WTC11 (cell line): ENCODE measurements around the gene STXBP3. TPM values are rescaled to one million over a fixed set of nuclear protein-coding genes. Genes with fewer than 3 reads are reported as not detected.

Source experiments
- ATAC-seq: fragments of 200-7000 bp; cut with Tn5 transposase; 2 replicates; pipeline ENCODE4 v1.10.0; 2021; ENCODE audit warnings: mild to moderate bottlenecking, moderate library complexity
- CTCF ChIA-PET: fragments of 300-600 bp; sonication (Branson Sonifier 250); formaldehyde crosslinking; loops from one replicate; lab custom pipeline; 2021; ENCODE audit warnings: antibody characterized with exemption; lab: Charles Lee
- POLR2A ChIA-PET: fragments of 350-600 bp; sonication (Branson Sonifier 250); formaldehyde crosslinking; loops from one replicate; lab custom pipeline; 2021; ENCODE audit warnings: antibody characterized with exemption; lab: Charles Lee
- DNase-seq: peaks from one replicate; pipeline ENCODE4 v3.0.0; 2021; ENCODE audit warnings: low spot score
- H3K27ac Mint-ChIP-seq: 2 replicates; pipeline ENCODE4 v1.8.0; 2021; ENCODE audit warnings: mixed read lengths
- H3K27me3 Mint-ChIP-seq: 2 replicates; pipeline ENCODE4 v1.8.0; 2021; ENCODE audit warnings: low read depth, mild to moderate bottlenecking, moderate library complexity, mixed read lengths
- H3K36me3 Mint-ChIP-seq: 2 replicates; pipeline ENCODE4 v1.8.0; 2021; ENCODE audit warnings: mixed read lengths
- H3K4me1 Mint-ChIP-seq: 2 replicates; pipeline ENCODE4 v1.8.0; 2022; ENCODE audit warnings: mixed read lengths
- H3K4me3 Mint-ChIP-seq: 2 replicates; pipeline ENCODE4 v1.8.0; 2021; ENCODE audit warnings: mild to moderate bottlenecking, moderate library complexity, mixed read lengths
- H3K9me3 Mint-ChIP-seq: 2 replicates; pipeline ENCODE4 v1.8.0; 2021; ENCODE audit warnings: mixed read lengths
- EMX1 ChIP-seq: fragments of 250-450 bp; sonication (Bioruptor Pico); IDR thresholded peaks from 2 replicates; pipeline ENCODE4 v1.8.0; 2021; ENCODE audit warnings: mild to moderate bottlenecking
- ETV6 ChIP-seq: sonication (generic); formaldehyde crosslinking; IDR thresholded peaks from 2 replicates; pipeline ENCODE4 v1.8.1; 2022; ENCODE audit warnings: mild to moderate bottlenecking, missing genetic modification reagents
- NFE2L1 ChIP-seq: sonication (generic); formaldehyde crosslinking; IDR thresholded peaks from 2 replicates; pipeline ENCODE4 v1.8.1; 2023; ENCODE audit warnings: missing genetic modification reagents
- PRRX2 ChIP-seq: fragments of 250-450 bp; sonication (Bioruptor Pico); IDR thresholded peaks from 2 replicates; pipeline ENCODE4 v1.8.0; 2021; ENCODE audit warnings: mild to moderate bottlenecking
- RORB ChIP-seq: fragments of 250-450 bp; sonication (Bioruptor Pico); IDR thresholded peaks from 2 replicates; pipeline ENCODE4 v1.9.0; 2021; ENCODE audit warnings: mild to moderate bottlenecking
- TEAD4 ChIP-seq: sonication (generic); formaldehyde crosslinking; IDR thresholded peaks from 2 replicates; pipeline ENCODE4 v1.8.0; 2022; ENCODE audit warnings: mild to moderate bottlenecking, missing genetic modification reagents
- ZNF121 ChIP-seq: sonication (generic); formaldehyde crosslinking; IDR thresholded peaks from 2 replicates; pipeline ENCODE4 v1.8.0; 2023; ENCODE audit warnings: missing genetic modification reagents
- ZNF416 ChIP-seq: fragments of 250-450 bp; sonication (Bioruptor Pico); IDR thresholded peaks from 2 replicates; pipeline ENCODE4 v1.9.0; 2021; ENCODE audit warnings: mild to moderate bottlenecking, inconsistent platforms
- ZNF671 ChIP-seq: fragments of 250-450 bp; sonication (Bioruptor Pico); IDR thresholded peaks from 2 replicates; pipeline ENCODE4 v1.8.0; 2021; ENCODE audit warnings: mild to moderate bottlenecking
- total RNA-seq: library from RNA; stranded (reverse); gene quantifications from 3 replicates; pipeline ENCODE4 v1.2.3, GENCODE V29; 2021
- TF ChIP-seq, protein P1 (sequence below): sonication (generic); formaldehyde crosslinking; IDR thresholded peaks from 2 replicates; pipeline ENCODE4 v1.8.0; 2023; ENCODE audit warnings: mild to moderate bottlenecking, missing genetic modification reagents
- TF ChIP-seq, protein P2 (sequence below): sonication (generic); formaldehyde crosslinking; IDR thresholded peaks from 2 replicates; pipeline ENCODE4 v1.8.1; 2023; ENCODE audit warnings: mild to moderate bottlenecking, missing genetic modification reagents, moderate library complexity
- TF ChIP-seq, protein P3 (sequence below): sonication (generic); formaldehyde crosslinking; IDR thresholded peaks from 2 replicates; pipeline ENCODE4 v1.8.1; 2023; ENCODE audit warnings: mild to moderate bottlenecking, missing genetic modification reagents, borderline replicate concordance
- TF ChIP-seq, protein P4 (sequence below): fragments of 250-450 bp; sonication (Bioruptor Pico); IDR thresholded peaks from 2 replicates; pipeline ENCODE4 v1.9.0; 2021; ENCODE audit warnings: mild to moderate bottlenecking
- TF ChIP-seq, protein P5 (sequence below): fragments of 250-450 bp; sonication (Bioruptor Pico); IDR thresholded peaks from 2 replicates; pipeline ENCODE4 v1.9.0; 2021; ENCODE audit warnings: mild to moderate bottlenecking
- TF ChIP-seq, protein P6 (sequence below): sonication (generic); formaldehyde crosslinking; IDR thresholded peaks from 2 replicates; pipeline ENCODE4 v1.8.1; 2022; ENCODE audit warnings: low read depth, mild to moderate bottlenecking, moderate library complexity, missing genetic modification reagents, borderline replicate concordance

STXBP3 gene
- total RNA-seq, 1 experiment from 2014 or later, result 26.1 TPM

DNA sequence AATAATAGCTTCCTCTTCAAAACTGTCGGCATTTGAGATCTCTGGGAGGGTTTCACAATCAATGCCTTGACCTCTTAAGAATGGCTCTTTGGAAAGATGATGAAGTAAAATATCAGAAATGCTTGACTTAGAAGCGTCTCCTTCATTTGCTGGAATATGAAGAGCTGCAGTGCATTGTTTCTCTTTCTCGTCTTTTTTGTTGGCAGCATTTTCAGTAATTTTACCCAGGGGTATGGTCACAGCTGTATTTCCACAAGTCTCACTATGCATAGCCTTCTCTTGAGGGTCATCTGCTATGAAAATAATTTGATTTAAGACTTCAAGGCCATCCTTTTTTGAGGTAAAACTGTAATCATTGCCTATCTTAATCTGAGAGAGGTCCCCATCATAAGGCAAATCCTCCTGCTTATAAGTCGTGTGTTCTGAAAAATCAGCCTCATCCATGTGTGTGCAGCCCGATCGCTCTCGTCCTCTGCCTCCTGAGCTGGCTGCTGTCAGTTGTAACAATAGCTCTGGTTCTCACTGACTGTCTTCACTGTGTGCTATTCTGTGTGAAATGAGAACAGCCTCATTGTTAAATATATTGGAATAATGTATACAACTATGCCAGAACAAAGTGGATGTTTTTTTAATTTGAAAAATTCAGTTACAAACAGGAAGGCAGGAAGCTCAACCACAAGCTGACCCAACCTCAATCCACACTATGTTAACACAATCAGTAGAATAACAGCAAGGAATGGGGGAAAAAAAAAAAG is 105.9 kb downstream of the STXBP3 start (continued):
- TF ChIP-seq, protein P1, sequence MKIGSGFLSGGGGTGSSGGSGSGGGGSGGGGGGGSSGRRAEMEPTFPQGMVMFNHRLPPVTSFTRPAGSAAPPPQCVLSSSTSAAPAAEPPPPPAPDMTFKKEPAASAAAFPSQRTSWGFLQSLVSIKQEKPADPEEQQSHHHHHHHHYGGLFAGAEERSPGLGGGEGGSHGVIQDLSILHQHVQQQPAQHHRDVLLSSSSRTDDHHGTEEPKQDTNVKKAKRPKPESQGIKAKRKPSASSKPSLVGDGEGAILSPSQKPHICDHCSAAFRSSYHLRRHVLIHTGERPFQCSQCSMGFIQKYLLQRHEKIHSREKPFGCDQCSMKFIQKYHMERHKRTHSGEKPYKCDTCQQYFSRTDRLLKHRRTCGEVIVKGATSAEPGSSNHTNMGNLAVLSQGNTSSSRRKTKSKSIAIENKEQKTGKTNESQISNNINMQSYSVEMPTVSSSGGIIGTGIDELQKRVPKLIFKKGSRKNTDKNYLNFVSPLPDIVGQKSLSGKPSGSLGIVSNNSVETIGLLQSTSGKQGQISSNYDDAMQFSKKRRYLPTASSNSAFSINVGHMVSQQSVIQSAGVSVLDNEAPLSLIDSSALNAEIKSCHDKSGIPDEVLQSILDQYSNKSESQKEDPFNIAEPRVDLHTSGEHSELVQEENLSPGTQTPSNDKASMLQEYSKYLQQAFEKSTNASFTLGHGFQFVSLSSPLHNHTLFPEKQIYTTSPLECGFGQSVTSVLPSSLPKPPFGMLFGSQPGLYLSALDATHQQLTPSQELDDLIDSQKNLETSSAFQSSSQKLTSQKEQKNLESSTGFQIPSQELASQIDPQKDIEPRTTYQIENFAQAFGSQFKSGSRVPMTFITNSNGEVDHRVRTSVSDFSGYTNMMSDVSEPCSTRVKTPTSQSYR (CRISPR knock-in tag), result no peak

DNA sequence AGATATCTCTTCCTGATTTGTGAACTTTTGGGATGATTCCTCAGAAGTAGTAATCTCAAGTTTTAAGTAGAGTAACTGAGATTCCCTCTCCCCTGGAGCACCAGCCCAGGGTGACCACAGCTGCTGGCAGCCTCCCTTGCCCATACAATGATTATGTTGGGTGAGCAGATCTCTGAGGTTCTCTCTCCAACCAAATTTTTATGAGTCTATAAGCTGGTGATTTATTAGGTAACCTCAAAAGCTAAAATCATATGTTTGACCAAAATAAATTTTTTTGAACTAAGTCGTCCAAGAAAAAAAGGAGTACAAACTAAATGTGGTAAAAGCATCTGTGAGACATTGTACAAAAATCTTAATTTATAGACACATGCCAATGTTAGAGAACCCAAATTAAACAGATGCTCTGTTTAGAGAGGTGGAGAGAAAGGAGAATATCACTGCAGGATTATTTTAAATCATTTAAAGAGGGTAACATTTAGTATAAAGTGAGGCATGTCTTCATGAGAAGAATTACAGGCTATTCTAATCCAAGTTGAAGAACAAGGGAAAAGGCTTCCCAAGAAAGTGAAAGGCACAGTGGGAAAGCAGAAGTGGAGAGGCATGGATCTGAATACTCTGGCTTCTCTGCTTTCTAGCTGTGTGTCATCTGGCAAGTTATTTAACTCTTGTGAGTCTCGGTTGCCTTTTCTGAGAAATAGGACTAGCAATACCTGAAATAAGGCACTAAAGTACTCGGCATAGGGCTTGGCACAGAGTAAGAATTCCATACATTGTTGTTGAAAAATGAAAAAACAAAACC is 107.9 kb downstream of the STXBP3 start:
- ATAC-seq, result no peak
- no peaks in the 10 kb centered on the region for H3K9me3 Mint-ChIP-seq
- no peaks in the 10 kb centered on the region for H3K36me3 Mint-ChIP-seq
- TF ChIP-seq NFE2L1 (CRISPR knock-in tag) (no peak), TEAD4 (CRISPR knock-in tag) (no peak), ETV6 (CRISPR knock-in tag) (no peak), ZNF121 (CRISPR knock-in tag) (no peak), RORB (CRISPR knock-in tag) (no peak), ZNF416 (no peak), PRRX2 (CRISPR knock-in tag) (no peak)
- TF ChIP-seq, protein P2, sequence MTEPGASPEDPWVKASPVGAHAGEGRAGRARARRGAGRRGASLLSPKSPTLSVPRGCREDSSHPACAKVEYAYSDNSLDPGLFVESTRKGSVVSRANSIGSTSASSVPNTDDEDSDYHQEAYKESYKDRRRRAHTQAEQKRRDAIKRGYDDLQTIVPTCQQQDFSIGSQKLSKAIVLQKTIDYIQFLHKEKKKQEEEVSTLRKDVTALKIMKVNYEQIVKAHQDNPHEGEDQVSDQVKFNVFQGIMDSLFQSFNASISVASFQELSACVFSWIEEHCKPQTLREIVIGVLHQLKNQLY (CRISPR knock-in tag), result no peak
- TF ChIP-seq, protein P3, sequence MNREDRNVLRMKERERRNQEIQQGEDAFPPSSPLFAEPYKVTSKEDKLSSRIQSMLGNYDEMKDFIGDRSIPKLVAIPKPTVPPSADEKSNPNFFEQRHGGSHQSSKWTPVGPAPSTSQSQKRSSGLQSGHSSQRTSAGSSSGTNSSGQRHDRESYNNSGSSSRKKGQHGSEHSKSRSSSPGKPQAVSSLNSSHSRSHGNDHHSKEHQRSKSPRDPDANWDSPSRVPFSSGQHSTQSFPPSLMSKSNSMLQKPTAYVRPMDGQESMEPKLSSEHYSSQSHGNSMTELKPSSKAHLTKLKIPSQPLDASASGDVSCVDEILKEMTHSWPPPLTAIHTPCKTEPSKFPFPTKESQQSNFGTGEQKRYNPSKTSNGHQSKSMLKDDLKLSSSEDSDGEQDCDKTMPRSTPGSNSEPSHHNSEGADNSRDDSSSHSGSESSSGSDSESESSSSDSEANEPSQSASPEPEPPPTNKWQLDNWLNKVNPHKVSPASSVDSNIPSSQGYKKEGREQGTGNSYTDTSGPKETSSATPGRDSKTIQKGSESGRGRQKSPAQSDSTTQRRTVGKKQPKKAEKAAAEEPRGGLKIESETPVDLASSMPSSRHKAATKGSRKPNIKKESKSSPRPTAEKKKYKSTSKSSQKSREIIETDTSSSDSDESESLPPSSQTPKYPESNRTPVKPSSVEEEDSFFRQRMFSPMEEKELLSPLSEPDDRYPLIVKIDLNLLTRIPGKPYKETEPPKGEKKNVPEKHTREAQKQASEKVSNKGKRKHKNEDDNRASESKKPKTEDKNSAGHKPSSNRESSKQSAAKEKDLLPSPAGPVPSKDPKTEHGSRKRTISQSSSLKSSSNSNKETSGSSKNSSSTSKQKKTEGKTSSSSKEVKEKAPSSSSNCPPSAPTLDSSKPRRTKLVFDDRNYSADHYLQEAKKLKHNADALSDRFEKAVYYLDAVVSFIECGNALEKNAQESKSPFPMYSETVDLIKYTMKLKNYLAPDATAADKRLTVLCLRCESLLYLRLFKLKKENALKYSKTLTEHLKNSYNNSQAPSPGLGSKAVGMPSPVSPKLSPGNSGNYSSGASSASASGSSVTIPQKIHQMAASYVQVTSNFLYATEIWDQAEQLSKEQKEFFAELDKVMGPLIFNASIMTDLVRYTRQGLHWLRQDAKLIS (CRISPR knock-in tag), result no peak
- TF ChIP-seq, protein P4, sequence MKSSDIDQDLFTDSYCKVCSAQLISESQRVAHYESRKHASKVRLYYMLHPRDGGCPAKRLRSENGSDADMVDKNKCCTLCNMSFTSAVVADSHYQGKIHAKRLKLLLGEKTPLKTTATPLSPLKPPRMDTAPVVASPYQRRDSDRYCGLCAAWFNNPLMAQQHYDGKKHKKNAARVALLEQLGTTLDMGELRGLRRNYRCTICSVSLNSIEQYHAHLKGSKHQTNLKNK (CRISPR knock-in tag), result no peak
- TF ChIP-seq, all 79 proteins: peak for 0
- H3K4me3 Mint-ChIP-seq, result no peak overlapping the region
- CTCF ChIA-PET, result interaction anchor here (0.5 kb wide), 1 partner anchor 100 kb away, joined by 4 read pairs; no protein-coding TSS in a partner anchor
- H3K4me1 Mint-ChIP-seq, result no peaks in the 10 kb centered on the region
- no peaks in the 10 kb centered on the region for H3K27me3 Mint-ChIP-seq
- POLR2A ChIA-PET, result no interaction called here
- DNase-seq, result no peak
- H3K27ac Mint-ChIP-seq, result no peak overlapping the region

DNA sequence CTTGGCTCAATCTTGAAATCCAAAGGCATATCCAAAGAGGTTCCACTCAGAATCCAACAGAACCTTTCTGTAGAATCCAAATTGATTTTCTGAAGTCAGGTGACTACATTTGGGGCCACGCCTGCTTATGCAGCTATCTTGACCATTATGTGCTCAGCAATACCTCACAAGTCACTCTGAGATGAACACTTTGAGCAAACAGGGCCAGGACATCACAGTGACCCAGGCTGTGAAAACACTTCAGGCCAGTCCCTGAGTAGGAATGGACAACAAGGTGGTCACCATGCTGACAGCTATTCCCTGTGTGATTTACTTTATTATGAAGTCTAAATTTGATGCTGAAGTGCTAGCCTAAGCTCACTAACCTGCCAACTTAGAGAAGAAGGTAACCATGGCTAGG is 110.5 kb downstream of the STXBP3 start, which contains the start of gene AKNAD1:
Gene AKNAD1 (minus strand): TSS at position 101 of the 400 bp plus-strand sequence. CDS start 4,430 bp downstream, outside the sequence.
- no peaks in the 10 kb centered on the region for H3K4me1 Mint-ChIP-seq
- no peak within 1 kb of the TSS for H3K4me3 Mint-ChIP-seq
- POLR2A ChIA-PET, result no interaction called here
- H3K27me3 Mint-ChIP-seq, result no peaks in the 10 kb centered on the region
- no peak for DNase-seq
- ATAC-seq, result no peak
- CTCF ChIA-PET, result no interaction called here
- no peaks in the 10 kb centered on the region for H3K9me3 Mint-ChIP-seq
- no peak within 1 kb of the TSS for H3K27ac Mint-ChIP-seq
- H3K36me3 Mint-ChIP-seq, result no peaks in the 10 kb centered on the region
- TF ChIP-seq ZNF671 (no peak), EMX1 (no peak)
- TF ChIP-seq, protein P5, sequence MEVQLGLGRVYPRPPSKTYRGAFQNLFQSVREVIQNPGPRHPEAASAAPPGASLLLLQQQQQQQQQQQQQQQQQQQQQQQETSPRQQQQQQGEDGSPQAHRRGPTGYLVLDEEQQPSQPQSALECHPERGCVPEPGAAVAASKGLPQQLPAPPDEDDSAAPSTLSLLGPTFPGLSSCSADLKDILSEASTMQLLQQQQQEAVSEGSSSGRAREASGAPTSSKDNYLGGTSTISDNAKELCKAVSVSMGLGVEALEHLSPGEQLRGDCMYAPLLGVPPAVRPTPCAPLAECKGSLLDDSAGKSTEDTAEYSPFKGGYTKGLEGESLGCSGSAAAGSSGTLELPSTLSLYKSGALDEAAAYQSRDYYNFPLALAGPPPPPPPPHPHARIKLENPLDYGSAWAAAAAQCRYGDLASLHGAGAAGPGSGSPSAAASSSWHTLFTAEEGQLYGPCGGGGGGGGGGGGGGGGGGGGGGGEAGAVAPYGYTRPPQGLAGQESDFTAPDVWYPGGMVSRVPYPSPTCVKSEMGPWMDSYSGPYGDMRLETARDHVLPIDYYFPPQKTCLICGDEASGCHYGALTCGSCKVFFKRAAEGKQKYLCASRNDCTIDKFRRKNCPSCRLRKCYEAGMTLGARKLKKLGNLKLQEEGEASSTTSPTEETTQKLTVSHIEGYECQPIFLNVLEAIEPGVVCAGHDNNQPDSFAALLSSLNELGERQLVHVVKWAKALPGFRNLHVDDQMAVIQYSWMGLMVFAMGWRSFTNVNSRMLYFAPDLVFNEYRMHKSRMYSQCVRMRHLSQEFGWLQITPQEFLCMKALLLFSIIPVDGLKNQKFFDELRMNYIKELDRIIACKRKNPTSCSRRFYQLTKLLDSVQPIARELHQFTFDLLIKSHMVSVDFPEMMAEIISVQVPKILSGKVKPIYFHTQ (CRISPR knock-in tag), result no peak
- TF ChIP-seq, protein P6, sequence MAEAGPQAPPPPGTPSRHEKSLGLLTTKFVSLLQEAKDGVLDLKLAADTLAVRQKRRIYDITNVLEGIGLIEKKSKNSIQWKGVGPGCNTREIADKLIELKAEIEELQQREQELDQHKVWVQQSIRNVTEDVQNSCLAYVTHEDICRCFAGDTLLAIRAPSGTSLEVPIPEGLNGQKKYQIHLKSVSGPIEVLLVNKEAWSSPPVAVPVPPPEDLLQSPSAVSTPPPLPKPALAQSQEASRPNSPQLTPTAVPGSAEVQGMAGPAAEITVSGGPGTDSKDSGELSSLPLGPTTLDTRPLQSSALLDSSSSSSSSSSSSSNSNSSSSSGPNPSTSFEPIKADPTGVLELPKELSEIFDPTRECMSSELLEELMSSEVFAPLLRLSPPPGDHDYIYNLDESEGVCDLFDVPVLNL (CRISPR knock-in tag), result no peak
- TF ChIP-seq, protein P3 (CRISPR knock-in tag), result no peak
